ENCODE measurements around the gene LDLRAD4. TPM values are rescaled to one million over a fixed set of nuclear protein-coding genes. Genes with fewer than 3 reads are reported as not detected.

Gene LDLRAD4
- total and polyA plus RNA-seq, 5 donors from 2014 or later, result 42.4 to 207 (median 49.8) TPM

DNA sequence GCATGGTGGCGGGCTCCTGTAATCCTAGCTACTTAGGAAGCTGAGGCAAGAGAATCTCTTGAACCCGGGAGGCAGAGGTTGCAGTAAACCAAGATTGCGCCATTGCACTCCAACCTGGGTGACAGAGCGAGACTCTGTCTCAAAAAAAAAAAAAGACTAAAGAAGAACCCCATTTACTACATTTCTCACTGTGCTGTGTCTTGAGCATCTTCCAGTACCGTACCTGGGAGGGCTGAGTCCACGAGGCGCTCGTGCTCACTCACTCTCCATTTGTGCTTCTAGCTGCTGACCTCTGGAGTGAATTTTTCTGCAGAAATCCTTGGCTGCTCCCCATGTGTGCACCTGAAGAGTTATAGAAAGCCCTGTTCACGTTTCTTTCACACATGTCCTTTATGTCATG lies 204.8 kb downstream of the LDLRAD4 start:
- Mint-ChIP-seq H3K4me3 (peak overlapping the region in 1 of 4 donors; percentile 48), H3K36me3 (peaks cover 27% of the 10 kb centered on the region), H3K4me1 (peaks cover 20 to 85% (median 62%) of the 10 kb centered on the region in 4 donors), H3K27ac (peak overlapping the region in 1 of 3 donors; percentile 71), H3K9me3 (no peaks in the 10 kb centered on the region), H3K27me3 (no peaks in the 10 kb centered on the region)
- Histone ChIP-seq H3K27me3 (ENCODE audit: control insufficient read depth, insufficient read depth, low read length) (no peaks in the 10 kb centered on the region), H3K9me3 (ENCODE audit: control insufficient read depth in 2 of 2, low read length in 2 of 2) (no peaks in the 10 kb centered on the region), H3K27ac (ENCODE audit: insufficient read depth, low read length, poor library complexity, severe bottlenecking) (no peak overlapping the region), H3K36me3 (ENCODE audit: control insufficient read depth, insufficient read depth, low read length) (peaks cover 22% of the 10 kb centered on the region), H3K4me1 (ENCODE audit: control insufficient read depth, insufficient read depth, low read length, poor library complexity, severe bottlenecking) (peaks cover 42% of the 10 kb centered on the region), H3K4me3 (ENCODE audit: low read depth, low read length) (no peak overlapping the region)
- ATAC-seq (ENCODE audit: low read depth in 2 of 2), result no peak
- no peak for DNase-seq

DNA sequence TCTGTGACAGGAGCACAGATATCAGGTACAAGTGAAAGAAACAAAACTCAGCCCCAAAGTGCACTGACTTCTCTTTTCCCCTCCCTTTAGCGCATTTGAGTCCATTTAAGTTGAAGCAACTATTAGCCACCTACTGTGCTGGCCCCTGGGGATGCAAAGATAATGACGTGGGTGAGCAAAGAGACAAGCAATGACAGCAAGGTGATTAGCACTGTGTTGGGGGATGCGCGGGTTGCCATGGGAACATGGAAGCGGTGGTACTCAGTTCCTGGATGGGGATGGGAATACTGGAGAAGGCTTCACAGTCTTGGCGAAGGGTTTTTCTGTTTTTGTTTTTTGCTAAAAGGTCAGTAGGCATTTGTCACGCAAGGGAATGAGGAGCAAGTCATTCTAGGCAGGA lies 205.8 kb downstream of the LDLRAD4 start:
- peaks cover 19% of the 10 kb centered on the region for H3K36me3 ChIP-seq (ENCODE audit: control insufficient read depth, insufficient read depth, low read length)
- H3K9me3 ChIP-seq (ENCODE audit: control insufficient read depth in 2 of 2, low read length in 2 of 2), result no peaks in the 10 kb centered on the region
- no peaks in the 10 kb centered on the region for H3K27me3 ChIP-seq (ENCODE audit: control insufficient read depth, insufficient read depth, low read length)
- H3K36me3 Mint-ChIP-seq, result peaks cover 34% of the 10 kb centered on the region
- no peaks in the 10 kb centered on the region for H3K27me3 Mint-ChIP-seq
- ATAC-seq (ENCODE audit: low read depth in 2 of 2) (no peak), DNase-seq (no peak)
- H3K9me3 Mint-ChIP-seq, result no peaks in the 10 kb centered on the region
- H3K4me3 ChIP-seq (ENCODE audit: low read depth, low read length), result no peak overlapping the region
- peaks cover 40% of the 10 kb centered on the region for H3K4me1 ChIP-seq (ENCODE audit: control insufficient read depth, insufficient read depth, low read length, poor library complexity, severe bottlenecking)
- H3K4me1 Mint-ChIP-seq, result peaks cover 20 to 89% (median 65%) of the 10 kb centered on the region in 4 donors
- H3K27ac ChIP-seq (ENCODE audit: insufficient read depth, low read length, poor library complexity, severe bottlenecking), result no peak overlapping the region
- peak overlapping the region in 3 of 4 donors; percentile 6 to 61 (median 57) for H3K4me3 Mint-ChIP-seq
- peak overlapping the region in 2 of 3 donors; percentile 86 to 88 for H3K27ac Mint-ChIP-seq

DNA sequence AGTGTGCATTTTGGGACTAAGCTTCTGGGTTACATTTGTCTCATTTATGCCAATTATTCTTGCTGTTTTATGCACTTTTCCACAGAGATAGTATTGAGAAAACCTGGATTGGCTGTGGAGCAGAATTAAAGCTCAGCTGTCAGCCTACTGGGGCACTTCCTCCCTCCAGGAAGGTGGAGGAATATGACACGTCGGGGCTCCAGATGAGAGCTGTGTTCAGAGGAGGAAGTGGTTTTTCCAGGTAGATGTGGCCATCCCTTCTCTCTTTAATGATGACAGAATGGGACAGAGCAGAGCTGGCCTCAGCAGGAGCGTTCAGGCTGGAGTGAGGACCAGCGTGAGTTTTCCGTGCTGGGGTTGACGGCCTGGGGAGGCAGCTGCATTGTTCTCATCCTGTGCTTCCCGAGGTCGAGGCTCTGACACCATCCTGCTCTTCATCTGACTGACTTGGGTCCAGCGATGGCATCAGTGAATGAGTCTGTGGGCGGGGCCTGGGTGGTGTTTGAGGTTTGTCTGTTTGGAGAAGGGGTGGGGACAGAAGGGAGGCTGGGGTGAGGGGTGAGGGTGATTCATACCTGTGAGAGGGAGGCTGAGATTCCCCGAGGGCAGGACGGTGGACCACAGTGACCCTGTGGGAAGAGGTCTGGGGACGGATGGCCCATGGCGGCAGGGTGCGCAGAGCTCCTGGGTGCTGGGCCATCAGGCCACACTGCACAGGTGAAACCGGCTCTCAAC lies 207.0 kb downstream of the LDLRAD4 start:
- peaks cover 34% of the 10 kb centered on the region for H3K4me1 ChIP-seq (ENCODE audit: control insufficient read depth, insufficient read depth, low read length, poor library complexity, severe bottlenecking)
- H3K27ac Mint-ChIP-seq, result peak overlapping the region in 2 of 3 donors; percentile 37 to 88
- peaks cover 20 to 84% (median 59%) of the 10 kb centered on the region in 4 donors for H3K4me1 Mint-ChIP-seq
- H3K36me3 Mint-ChIP-seq, result peaks cover 36% of the 10 kb centered on the region
- H3K4me3 Mint-ChIP-seq, result peak overlapping the region in 2 of 4 donors; percentile 29 to 40
- no peaks in the 10 kb centered on the region for H3K9me3 Mint-ChIP-seq
- H3K27me3 ChIP-seq (ENCODE audit: control insufficient read depth, insufficient read depth, low read length), result no peaks in the 10 kb centered on the region
- peaks cover 15% of the 10 kb centered on the region for H3K36me3 ChIP-seq (ENCODE audit: control insufficient read depth, insufficient read depth, low read length)
- ATAC-seq (ENCODE audit: low read depth in 2 of 2), result peak; percentile 28 to 29
- no peaks in the 10 kb centered on the region for H3K27me3 Mint-ChIP-seq
- H3K9me3 ChIP-seq (ENCODE audit: control insufficient read depth in 2 of 2, low read length in 2 of 2), result no peaks in the 10 kb centered on the region
- peak overlapping the region; percentile 30 for H3K27ac ChIP-seq (ENCODE audit: insufficient read depth, low read length, poor library complexity, severe bottlenecking)
- peak in 1 of 3 donors; percentile 78 for DNase-seq
- no peak overlapping the region for H3K4me3 ChIP-seq (ENCODE audit: low read depth, low read length)

DNA sequence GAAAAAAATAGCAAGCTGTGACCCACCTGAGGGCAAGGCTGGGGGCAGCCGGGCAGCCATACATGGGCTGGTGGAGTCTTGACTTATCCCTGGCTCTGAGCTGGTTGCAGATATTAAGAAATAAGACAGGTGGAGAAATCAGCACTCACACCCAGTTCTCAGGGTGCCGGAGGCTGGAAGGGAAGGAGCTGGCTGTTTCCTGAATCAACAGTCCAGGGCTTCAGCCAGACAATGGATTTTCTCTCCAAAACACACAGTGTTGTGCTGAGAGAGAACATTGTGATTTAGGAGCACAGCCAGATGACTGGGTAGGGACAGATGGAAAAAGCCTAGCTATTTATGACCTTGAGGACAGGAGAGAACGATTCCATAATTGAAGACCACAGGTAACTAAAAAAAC lies 208.8 kb downstream of the LDLRAD4 start:
- no peaks in the 10 kb centered on the region for H3K27me3 Mint-ChIP-seq
- H3K27ac Mint-ChIP-seq, result peak overlapping the region in 2 of 3 donors; percentile 8 to 80
- peaks cover 16 to 80% (median 53%) of the 10 kb centered on the region in 4 donors for H3K4me1 Mint-ChIP-seq
- H3K9me3 Mint-ChIP-seq, result no peaks in the 10 kb centered on the region
- DNase-seq (no peak), ATAC-seq (ENCODE audit: low read depth in 2 of 2) (no peak)
- Histone ChIP-seq H3K27me3 (ENCODE audit: control insufficient read depth, insufficient read depth, low read length) (no peaks in the 10 kb centered on the region), H3K9me3 (ENCODE audit: control insufficient read depth in 2 of 2, low read length in 2 of 2) (no peaks in the 10 kb centered on the region), H3K4me1 (ENCODE audit: control insufficient read depth, insufficient read depth, low read length, poor library complexity, severe bottlenecking) (peaks cover 15% of the 10 kb centered on the region), H3K4me3 (ENCODE audit: low read depth, low read length) (no peak overlapping the region), H3K36me3 (ENCODE audit: control insufficient read depth, insufficient read depth, low read length) (peaks cover 22% of the 10 kb centered on the region), H3K27ac (ENCODE audit: insufficient read depth, low read length, poor library complexity, severe bottlenecking) (no peak overlapping the region)
- no peak overlapping the region for H3K4me3 Mint-ChIP-seq
- H3K36me3 Mint-ChIP-seq, result peaks cover 45% of the 10 kb centered on the region

DNA sequence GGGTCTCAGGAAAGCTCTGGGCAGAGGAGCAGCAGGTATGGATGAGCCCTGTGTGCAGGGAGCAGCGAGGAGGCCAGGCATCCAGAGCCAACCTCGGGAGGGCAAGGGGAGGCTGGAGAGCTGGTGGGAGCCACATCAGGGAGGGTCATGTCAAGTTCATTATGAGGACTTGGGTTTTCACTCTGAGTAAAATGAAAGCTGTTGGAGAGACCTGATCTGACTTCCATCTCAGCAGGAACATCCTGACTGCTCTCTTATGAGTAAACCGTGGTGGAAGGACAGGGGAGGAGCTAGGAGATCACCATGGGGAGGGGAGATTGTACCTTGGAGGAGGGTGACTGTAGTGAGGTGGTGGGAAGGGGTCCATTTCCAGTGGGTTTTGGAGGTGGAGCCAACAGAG lies 209.8 kb downstream of the LDLRAD4 start:
- H3K27ac Mint-ChIP-seq, result peak overlapping the region; percentile 80 to 91 (median 84)
- no peak for ATAC-seq (ENCODE audit: low read depth in 2 of 2)

DNA sequence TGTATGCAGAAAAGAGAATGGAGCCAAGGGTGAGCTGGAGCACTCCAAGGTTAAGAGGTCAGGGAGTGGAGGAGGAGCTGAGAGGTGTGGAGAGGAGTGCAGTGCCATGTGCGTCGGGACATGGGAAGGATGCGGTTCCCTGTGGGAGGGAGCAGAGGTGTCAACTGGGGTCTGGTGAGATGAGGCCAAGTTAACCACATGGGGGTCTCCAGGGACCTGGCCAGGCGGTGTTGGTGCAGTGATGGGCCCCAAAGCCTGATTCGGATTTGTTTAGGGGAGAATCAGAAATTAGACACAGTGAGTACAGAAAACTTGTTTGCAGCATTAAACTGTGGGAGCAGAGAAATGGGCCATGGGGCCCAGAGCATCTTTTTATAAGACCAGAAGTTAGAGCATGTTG lies 210.5 kb downstream of the LDLRAD4 start:
- Mint-ChIP-seq H3K9me3 (no peaks in the 10 kb centered on the region), H3K36me3 (peaks cover 42% of the 10 kb centered on the region), H3K27me3 (no peaks in the 10 kb centered on the region), H3K27ac (peak overlapping the region in 2 of 3 donors; percentile 80 to 84), H3K4me3 (peak overlapping the region in 2 of 4 donors; percentile 16 to 18), H3K4me1 (peaks cover 16 to 79% (median 56%) of the 10 kb centered on the region in 4 donors)
- no peak for DNase-seq
- no peak overlapping the region for H3K4me3 ChIP-seq (ENCODE audit: low read depth, low read length)
- H3K4me1 ChIP-seq (ENCODE audit: control insufficient read depth, insufficient read depth, low read length, poor library complexity, severe bottlenecking), result peaks cover 11% of the 10 kb centered on the region
- no peaks in the 10 kb centered on the region for H3K27me3 ChIP-seq (ENCODE audit: control insufficient read depth, insufficient read depth, low read length)
- H3K36me3 ChIP-seq (ENCODE audit: control insufficient read depth, insufficient read depth, low read length), result peaks cover 20% of the 10 kb centered on the region
- H3K27ac ChIP-seq (ENCODE audit: insufficient read depth, low read length, poor library complexity, severe bottlenecking), result no peak overlapping the region
- no peak for ATAC-seq (ENCODE audit: low read depth in 2 of 2)
- H3K9me3 ChIP-seq (ENCODE audit: control insufficient read depth in 2 of 2, low read length in 2 of 2), result no peaks in the 10 kb centered on the region

More for the DNA sequence above, 209.8 kb downstream of the LDLRAD4 start:
- Mint-ChIP-seq H3K36me3 (peaks cover 42% of the 10 kb centered on the region), H3K9me3 (no peaks in the 10 kb centered on the region), H3K4me1 (peaks cover 16 to 80% (median 56%) of the 10 kb centered on the region in 4 donors), H3K27me3 (no peaks in the 10 kb centered on the region), H3K4me3 (no peak overlapping the region)
- Histone ChIP-seq H3K36me3 (ENCODE audit: control insufficient read depth, insufficient read depth, low read length) (peaks cover 20% of the 10 kb centered on the region), H3K27me3 (ENCODE audit: control insufficient read depth, insufficient read depth, low read length) (no peaks in the 10 kb centered on the region), H3K4me3 (ENCODE audit: low read depth, low read length) (no peak overlapping the region), H3K27ac (ENCODE audit: insufficient read depth, low read length, poor library complexity, severe bottlenecking) (peak overlapping the region; percentile 45), H3K9me3 (ENCODE audit: control insufficient read depth in 2 of 2, low read length in 2 of 2) (no peaks in the 10 kb centered on the region), H3K4me1 (ENCODE audit: control insufficient read depth, insufficient read depth, low read length, poor library complexity, severe bottlenecking) (peaks cover 11% of the 10 kb centered on the region)
- DNase-seq, result no peak

DNA sequence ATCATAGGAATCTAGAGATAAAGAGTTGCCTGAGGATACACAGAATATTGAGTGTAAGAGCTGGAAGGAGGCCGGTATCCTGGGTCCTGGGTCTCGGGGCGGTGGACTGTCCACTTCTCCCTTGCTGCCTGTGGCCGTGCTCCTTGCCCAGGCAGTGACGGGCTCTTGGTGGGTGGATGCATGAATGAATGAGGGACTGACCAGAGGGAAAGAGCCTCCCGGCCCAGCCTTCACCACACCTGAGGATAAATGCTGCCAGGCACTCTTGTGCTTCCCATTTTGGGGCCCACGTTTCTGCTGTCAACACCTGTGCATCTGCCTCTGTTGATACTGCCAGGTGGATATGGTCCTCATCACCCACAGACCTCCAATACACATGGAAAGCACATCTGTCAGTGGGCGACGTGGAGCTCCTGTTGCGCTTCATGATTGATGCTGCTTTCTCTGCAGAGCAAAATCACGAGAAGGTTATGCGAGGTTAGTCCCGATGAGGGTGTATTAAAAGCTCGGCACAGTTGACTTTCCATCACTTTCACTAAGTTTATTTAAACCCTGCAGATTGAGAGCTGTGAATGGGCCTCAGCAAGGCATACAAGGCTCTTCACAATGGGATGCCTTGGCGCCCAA lies 211.4 kb downstream of the LDLRAD4 start:
- H3K36me3 Mint-ChIP-seq, result peaks cover 36% of the 10 kb centered on the region
- Histone ChIP-seq H3K36me3 (ENCODE audit: control insufficient read depth, insufficient read depth, low read length) (peaks cover 20% of the 10 kb centered on the region), H3K4me3 (ENCODE audit: low read depth, low read length) (no peak overlapping the region), H3K4me1 (ENCODE audit: control insufficient read depth, insufficient read depth, low read length, poor library complexity, severe bottlenecking) (peaks cover 10% of the 10 kb centered on the region), H3K27me3 (ENCODE audit: control insufficient read depth, insufficient read depth, low read length) (no peaks in the 10 kb centered on the region), H3K9me3 (ENCODE audit: control insufficient read depth in 2 of 2, low read length in 2 of 2) (no peaks in the 10 kb centered on the region), H3K27ac (ENCODE audit: insufficient read depth, low read length, poor library complexity, severe bottlenecking) (no peak overlapping the region)
- peak overlapping the region in 1 of 3 donors; percentile 61 for H3K27ac Mint-ChIP-seq
- H3K4me1 Mint-ChIP-seq, result peaks cover 12 to 74% (median 49%) of the 10 kb centered on the region in 4 donors
- ATAC-seq (ENCODE audit: low read depth in 2 of 2) (no peak), DNase-seq (no peak)
- peak overlapping the region in 1 of 4 donors; percentile 5 for H3K4me3 Mint-ChIP-seq
- H3K9me3 Mint-ChIP-seq, result no peaks in the 10 kb centered on the region
- H3K27me3 Mint-ChIP-seq, result no peaks in the 10 kb centered on the region
